ENCODE measurements around the gene HM13.
"Not testable (repeated sequence)": the region's sequence is repeated elsewhere in the genome, so short reads cannot be mapped to it uniquely, and the experiment has no call there.

The HM13 gene

GRCh38 chr20:31579245-31579644 is 65.0 kb downstream of the HM13 start:
- Histone ChIP-seq H3K79me2 (ENCODE audit: control insufficient read depth, low read length) (no peaks in the 10 kb centered on the region), H4K20me1 (ENCODE audit: control insufficient read depth, insufficient read depth, low read depth, low read length) (no peaks in the 10 kb centered on the region), H3K4me1 (ENCODE audit: control insufficient read depth, low read length) (no peaks in the 10 kb centered on the region), H3K9me2 (replicated peaks; ENCODE audit: control insufficient read depth, low read length) (no peaks in the 10 kb centered on the region), H3K4me3 (ENCODE audit: low read length) (no peak overlapping the region), H3K27ac (ENCODE audit: low read depth, low read length) (no peak overlapping the region), H3K27me3 (ENCODE audit: control insufficient read depth, low read length) (no peaks in the 10 kb centered on the region), H3K36me3 (ENCODE audit: control insufficient read depth, low read length) (no peaks in the 10 kb centered on the region), H3K9me3 (ENCODE audit: control insufficient read depth, insufficient read depth, low read length) (no peaks in the 10 kb centered on the region), H3F3A (ENCODE audit: control insufficient read depth, insufficient read depth) (no peaks in the 10 kb centered on the region), H3K4me2 (ENCODE audit: low read length) (no peak overlapping the region)
- TF ChIP-seq, protein P1, sequence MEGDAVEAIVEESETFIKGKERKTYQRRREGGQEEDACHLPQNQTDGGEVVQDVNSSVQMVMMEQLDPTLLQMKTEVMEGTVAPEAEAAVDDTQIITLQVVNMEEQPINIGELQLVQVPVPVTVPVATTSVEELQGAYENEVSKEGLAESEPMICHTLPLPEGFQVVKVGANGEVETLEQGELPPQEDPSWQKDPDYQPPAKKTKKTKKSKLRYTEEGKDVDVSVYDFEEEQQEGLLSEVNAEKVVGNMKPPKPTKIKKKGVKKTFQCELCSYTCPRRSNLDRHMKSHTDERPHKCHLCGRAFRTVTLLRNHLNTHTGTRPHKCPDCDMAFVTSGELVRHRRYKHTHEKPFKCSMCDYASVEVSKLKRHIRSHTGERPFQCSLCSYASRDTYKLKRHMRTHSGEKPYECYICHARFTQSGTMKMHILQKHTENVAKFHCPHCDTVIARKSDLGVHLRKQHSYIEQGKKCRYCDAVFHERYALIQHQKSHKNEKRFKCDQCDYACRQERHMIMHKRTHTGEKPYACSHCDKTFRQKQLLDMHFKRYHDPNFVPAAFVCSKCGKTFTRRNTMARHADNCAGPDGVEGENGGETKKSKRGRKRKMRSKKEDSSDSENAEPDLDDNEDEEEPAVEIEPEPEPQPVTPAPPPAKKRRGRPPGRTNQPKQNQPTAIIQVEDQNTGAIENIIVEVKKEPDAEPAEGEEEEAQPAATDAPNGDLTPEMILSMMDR (IDR thresholded peaks at IDR 0.05; ENCODE audit: low read depth, low read length, poor library complexity, severe bottlenecking), result no peak

GRCh38 chr20:31579941-31580651 is 65.9 kb downstream of the HM13 start:
- not testable (repeated sequence) for H3K27me3 ChIP-seq (ENCODE audit: control insufficient read depth, low read length); H3K9me2 ChIP-seq (replicated peaks; ENCODE audit: control insufficient read depth, low read length); H3F3A ChIP-seq (ENCODE audit: control insufficient read depth, insufficient read depth); H3K4me1 ChIP-seq (ENCODE audit: control insufficient read depth, low read length); H4K20me1 ChIP-seq (ENCODE audit: control insufficient read depth, insufficient read depth, low read depth, low read length); H3K27ac ChIP-seq (ENCODE audit: low read depth, low read length); H3K9me3 ChIP-seq (ENCODE audit: control insufficient read depth, insufficient read depth, low read length); H3K4me2 ChIP-seq (ENCODE audit: low read length); H3K79me2 ChIP-seq (ENCODE audit: control insufficient read depth, low read length); H3K36me3 ChIP-seq (ENCODE audit: control insufficient read depth, low read length); H3K4me3 ChIP-seq (ENCODE audit: low read length)

DNA sequence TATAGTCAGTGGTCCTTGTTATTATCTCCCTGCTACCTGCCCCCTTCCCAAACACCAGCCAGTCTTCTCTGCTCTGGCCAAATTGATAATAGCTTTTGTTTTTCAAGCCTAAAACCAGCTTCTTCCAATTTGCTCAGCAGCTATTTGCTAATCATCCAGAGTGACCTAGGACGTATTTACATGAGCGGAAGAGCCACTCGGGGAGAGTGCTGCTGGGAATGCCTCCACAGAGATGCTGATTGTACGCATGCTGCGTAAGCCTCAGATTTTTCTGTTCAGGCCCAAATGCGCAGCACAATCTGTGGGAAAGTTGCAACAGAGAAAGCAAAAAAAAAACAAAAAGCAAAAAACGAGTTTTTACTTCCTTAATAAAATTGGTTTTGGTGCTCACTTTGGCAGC is 66.5 kb downstream of the HM13 start:
- no peaks in the 10 kb centered on the region for H3K36me3 ChIP-seq (ENCODE audit: control insufficient read depth, low read length)
- no peak overlapping the region for H3K4me2 ChIP-seq (ENCODE audit: low read length)
- H3K79me2 ChIP-seq (ENCODE audit: control insufficient read depth, low read length), result no peaks in the 10 kb centered on the region
- no peaks in the 10 kb centered on the region for H3F3A ChIP-seq (ENCODE audit: control insufficient read depth, insufficient read depth)
- H3K27me3 ChIP-seq (ENCODE audit: control insufficient read depth, low read length), result no peaks in the 10 kb centered on the region
- H4K20me1 ChIP-seq (ENCODE audit: control insufficient read depth, insufficient read depth, low read depth, low read length), result no peaks in the 10 kb centered on the region
- H3K4me1 ChIP-seq (ENCODE audit: control insufficient read depth, low read length), result no peaks in the 10 kb centered on the region
- H3K9me3 ChIP-seq (ENCODE audit: control insufficient read depth, insufficient read depth, low read length), result no peaks in the 10 kb centered on the region
- H3K27ac ChIP-seq (ENCODE audit: low read depth, low read length), result no peak overlapping the region
- H3K4me3 ChIP-seq (ENCODE audit: low read length), result no peak overlapping the region
- TF ChIP-seq, protein P1 (IDR thresholded peaks at IDR 0.05; ENCODE audit: low read depth, low read length, poor library complexity, severe bottlenecking), result no peak
- no peak for TF ChIP-seq EZH2phosphoT487 (IDR thresholded peaks at IDR 0.05; ENCODE audit: borderline replicate concordance, low read length)
- H3K9me2 ChIP-seq (replicated peaks; ENCODE audit: control insufficient read depth, low read length), result no peaks in the 10 kb centered on the region

- Histone ChIP-seq H3K9me2 (replicated peaks; ENCODE audit: control insufficient read depth, low read length) (no peaks in the 10 kb centered on the region), H4K20me1 (ENCODE audit: control insufficient read depth, insufficient read depth, low read depth, low read length) (no peaks in the 10 kb centered on the region), H3K27me3 (ENCODE audit: control insufficient read depth, low read length) (no peaks in the 10 kb centered on the region), H3K79me2 (ENCODE audit: control insufficient read depth, low read length) (no peaks in the 10 kb centered on the region), H3K36me3 (ENCODE audit: control insufficient read depth, low read length) (no peaks in the 10 kb centered on the region), H3K4me1 (ENCODE audit: control insufficient read depth, low read length) (no peaks in the 10 kb centered on the region), H3K27ac (ENCODE audit: low read depth, low read length) (no peak overlapping the region), H3K4me2 (ENCODE audit: low read length) (no peak overlapping the region), H3K9me3 (ENCODE audit: control insufficient read depth, insufficient read depth, low read length) (no peaks in the 10 kb centered on the region), H3K4me3 (ENCODE audit: low read length) (no peak overlapping the region), H3F3A (ENCODE audit: control insufficient read depth, insufficient read depth) (no peaks in the 10 kb centered on the region)
- TF ChIP-seq, protein P1 (IDR thresholded peaks at IDR 0.05; ENCODE audit: low read depth, low read length, poor library complexity, severe bottlenecking), result no peak
- TF ChIP-seq EZH2phosphoT487 (IDR thresholded peaks at IDR 0.05; ENCODE audit: borderline replicate concordance, low read length), result no peak
These were observed 67.1 kb downstream of the HM13 start for GRCh38 chr20:31581391-31581790.
